ENCODE measurements around the gene IL6. TPM values are rescaled to one million over a fixed set of nuclear protein-coding genes. Genes with fewer than 3 reads are reported as not detected.
"Not testable (repeated sequence)": the region's sequence is repeated elsewhere in the genome, so short reads cannot be mapped to it uniquely, and the experiment has no call there.

The IL6 gene
- total RNA-seq, 1 experiment from 2014 or later = 0.85 TPM

DNA sequence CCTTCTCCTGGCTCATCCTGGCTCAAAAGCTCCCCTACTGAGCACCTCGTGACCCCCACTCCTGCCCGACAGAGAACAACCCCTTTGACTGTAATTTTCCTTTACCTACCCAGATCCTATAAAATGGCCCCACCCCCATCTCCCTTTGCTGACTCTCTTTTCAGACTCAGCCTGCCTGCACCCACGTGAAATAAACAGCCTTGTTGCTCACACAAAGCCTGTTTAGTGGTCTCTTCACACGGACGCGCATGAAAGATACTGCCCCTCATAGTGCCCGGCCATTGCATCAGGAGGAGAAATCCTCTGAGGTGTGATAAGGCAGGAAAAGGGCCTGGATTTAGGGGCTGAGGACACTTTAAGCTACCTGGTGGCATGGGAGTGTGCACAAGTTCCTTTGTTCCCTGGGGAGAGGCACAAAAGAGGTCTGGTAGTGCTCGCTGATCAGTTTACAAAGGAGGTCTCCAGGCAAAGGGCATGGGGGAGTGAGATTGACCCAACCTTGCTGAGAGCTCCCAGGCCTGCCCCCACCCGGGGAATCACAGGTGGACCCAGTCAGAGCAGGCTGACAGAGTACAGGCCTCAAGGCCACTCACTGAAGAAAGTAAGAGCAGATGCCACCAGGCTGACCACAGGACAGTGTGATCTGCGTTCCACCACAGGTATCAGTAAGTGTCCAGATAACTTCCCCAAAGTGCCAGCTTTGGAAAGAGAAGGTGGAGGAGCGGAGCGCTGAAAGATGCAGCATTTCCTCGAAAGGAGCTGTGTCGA is 17.8 kb upstream of the IL6 start:
- Histone ChIP-seq H2AK5ac (ENCODE audit: insufficient read length, low read length) (peak overlapping the region; percentile 4), H3K4me2 (ENCODE audit: insufficient read depth, insufficient read length, low read length) (peak overlapping the region; percentile 17), H2BK5ac (ENCODE audit: insufficient read length, low read length) (peak overlapping the region; percentile 69), H3K18ac (ENCODE audit: insufficient read length, low read depth, low read length) (peak overlapping the region; percentile 55), H3K14ac (ENCODE audit: insufficient read depth, low read length) (peak overlapping the region; percentile 74), H4K91ac (ENCODE audit: insufficient read length, low read depth, low read length) (peak overlapping the region; percentile 15), H3K27ac (ENCODE audit: insufficient read length, low read depth, low read length) (peak overlapping the region; percentile 75), H4K8ac (replicated peaks; ENCODE audit: insufficient read length, low read depth, low read length) (peak overlapping the region; percentile 8), H2BK12ac (ENCODE audit: insufficient read length, low read depth, low read length) (peak overlapping the region; percentile 69)
- not testable (repeated sequence) for H4K5ac ChIP-seq (ENCODE audit: insufficient read length, low read depth, low read length); H3K4ac ChIP-seq (ENCODE audit: low read depth, low read length); H2BK15ac ChIP-seq (ENCODE audit: low read depth, low read length); H3K36me3 Mint-ChIP-seq (ENCODE audit: insufficient read depth in 1 of 3, low read depth in 3 of 3); H3K79me1 ChIP-seq (ENCODE audit: insufficient read depth, low read depth, low read length, poor library complexity, severe bottlenecking); H3K9me3 Mint-ChIP-seq; H3K9ac ChIP-seq (ENCODE audit: extremely low read depth, insufficient read length, low read length); H3K27me3 ChIP-seq (ENCODE audit: insufficient read depth, low read length); H3K79me2 ChIP-seq (ENCODE audit: insufficient read depth, low read length); H3K4me1 ChIP-seq (ENCODE audit: insufficient read depth, low read length); H3K9me3 ChIP-seq (ENCODE audit: control insufficient read depth, low read depth, low read length); H3K23ac ChIP-seq (ENCODE audit: insufficient read length, low read depth, low read length); H2AFZ ChIP-seq (ENCODE audit: low read length); H3K27me3 Mint-ChIP-seq (ENCODE audit: low read depth); H3K56ac ChIP-seq (ENCODE audit: insufficient read length, low read depth, low read length); H3K23me2 ChIP-seq (ENCODE audit: insufficient read length, low read depth, low read length, poor library complexity, severe bottlenecking); H2BK20ac ChIP-seq (ENCODE audit: low read depth, low read length, poor library complexity, severe bottlenecking); H4K20me1 ChIP-seq (ENCODE audit: control insufficient read depth, insufficient read depth, insufficient read length); H3T11ph ChIP-seq (ENCODE audit: low read length); H2BK120ac ChIP-seq (ENCODE audit: low read depth, low read length, poor library complexity, severe bottlenecking)
- peak; percentile 66 for DNase-seq
- Mint-ChIP-seq H3K27ac (peak overlapping the region; percentile 27 to 97 (median 85); a peak in 6 of 7 replicates), H3K4me3 (peak overlapping the region; percentile 4 to 17; a peak in 2 of 5 replicates), H3K4me1 (peaks cover 0 to 15% of the 10 kb centered on the region in 2 experiments; a peak in 2 of 4 replicates)
- no CpG with 5 or more reads among the region's 14 CpGs for WGBS (ENCODE audit: extremely low coverage, insufficient read length, low lambda C conversion rate)

All from H9 (cell line).